SK-N-SH (cell line): Measurements from ENCODE around the gene IL17RC.

Source experiments
- CTCF ChIP-seq: fragments of 200-600 bp; sonication (generic); IDR thresholded peaks from 2 replicates; pipeline ENCODE4 v1.6.1; 2017; ENCODE audit warnings: antibody characterized with exemption, mild to moderate bottlenecking, moderate library complexity
- EP300 ChIP-seq, 2 experiments: IDR thresholded peaks; 2 replicates each; pipeline versions ENCODE4 v1.4.0 to v1.6.1; 2012; ENCODE audit warnings: borderline replicate concordance in 1 of 2, low read depth in 1 of 2, low read length in 1 of 2
- EZH2phosphoT487 ChIP-seq: fragments of 200-600 bp; sonication (generic); IDR thresholded peaks from 2 replicates; pipeline ENCODE4 v1.6.1; 2017; ENCODE audit warnings: low read depth, mixed run types, mild to moderate bottlenecking, antibody characterized with exemption, moderate library complexity, borderline replicate concordance
- PBX3 ChIP-seq: IDR thresholded peaks from 2 replicates; pipeline ENCODE4; 2012
- RAD21 ChIP-seq: IDR thresholded peaks from 2 replicates; pipeline ENCODE4 v1.6.1; 2012; ENCODE audit warnings: mild to moderate bottlenecking, low read length
- REST ChIP-seq: IDR thresholded peaks from 2 replicates; pipeline ENCODE4 v1.6.1; 2012; ENCODE audit warnings: mild to moderate bottlenecking, low read depth, low read length, moderate library complexity
- RFX5 ChIP-seq: IDR thresholded peaks from 2 replicates; pipeline ENCODE4 v1.6.1; 2012; ENCODE audit warnings: mild to moderate bottlenecking, improper control_type of control experiment, low read length
- TEAD4 ChIP-seq: IDR thresholded peaks from 2 replicates; pipeline ENCODE4 v1.4.0; 2012; ENCODE audit warnings: mild to moderate bottlenecking, borderline replicate concordance; ENCODE audit not compliant: insufficient read depth
- TF ChIP-seq, protein P1 (sequence below): fragments of 150-350 bp; IDR thresholded peaks from 2 replicates; pipeline ENCODE4 v1.6.1; 2017; ENCODE audit warnings: antibody characterized with exemption, low read length, low read depth, borderline replicate concordance

DNA sequence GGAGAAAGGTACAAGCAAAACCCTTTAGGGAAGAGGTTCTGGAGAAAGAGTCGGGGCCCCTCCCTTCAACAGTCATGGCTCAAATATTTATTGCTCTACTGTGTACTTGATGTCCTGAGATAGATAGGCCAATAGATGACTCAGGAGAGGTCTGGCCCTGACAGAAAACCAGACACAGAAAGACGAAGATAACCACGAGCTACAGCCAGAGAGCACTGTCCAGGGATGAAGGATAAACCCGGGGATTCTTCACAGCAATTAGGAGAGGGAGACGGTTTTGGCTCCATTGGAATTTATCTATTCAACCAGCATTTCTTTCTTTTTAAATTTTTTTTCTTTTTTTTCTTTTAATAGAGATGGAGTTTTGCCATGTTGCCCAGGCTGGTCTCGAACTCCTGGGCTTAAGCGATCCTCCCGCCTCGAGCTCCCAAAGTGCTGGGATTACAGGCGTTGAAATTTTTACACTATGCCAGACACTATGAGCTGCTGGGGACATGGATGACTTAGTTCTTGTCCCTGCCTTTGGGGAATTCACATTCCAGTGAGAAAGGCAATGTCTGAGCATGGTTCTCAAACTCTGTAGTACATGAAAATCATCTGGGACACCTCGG lies 32.2 kb upstream of the IL17RC start:
- TF ChIP-seq, protein P1, sequence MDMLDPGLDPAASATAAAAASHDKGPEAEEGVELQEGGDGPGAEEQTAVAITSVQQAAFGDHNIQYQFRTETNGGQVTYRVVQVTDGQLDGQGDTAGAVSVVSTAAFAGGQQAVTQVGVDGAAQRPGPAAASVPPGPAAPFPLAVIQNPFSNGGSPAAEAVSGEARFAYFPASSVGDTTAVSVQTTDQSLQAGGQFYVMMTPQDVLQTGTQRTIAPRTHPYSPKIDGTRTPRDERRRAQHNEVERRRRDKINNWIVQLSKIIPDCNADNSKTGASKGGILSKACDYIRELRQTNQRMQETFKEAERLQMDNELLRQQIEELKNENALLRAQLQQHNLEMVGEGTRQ: no peak
- TF ChIP-seq RAD21 (no peak), CTCF (peak; percentile 20; the same call in 1 of the 2 replicates), REST (no peak), RFX5 (no peak), EZH2phosphoT487 (no peak), TEAD4 (0 out of 2 replicates have a peak, but pooled peaks have one; percentile 15), EP300 (IDR thresholded peaks at IDR 0.05; ENCODE audit: borderline replicate concordance in 1 of 2, low read depth in 1 of 2, low read length in 1 of 2) (peak in 1 of 2 experiments; percentile 32; a peak in 1 of 4 replicates), PBX3 (peak; percentile 73)
